Activated B cell treated with CpG ODN at 0.5 μM for 24 hours (primary cell): ENCODE measurements around the gene TNFAIP3. TPM values are rescaled to one million over a fixed set of nuclear protein-coding genes. Genes with fewer than 3 reads are reported as not detected.
A peak's percentile ranks its signal among the peaks of the same experiment; 100 is the strongest.

ENCODE experiments used
- ATAC-seq: fragments of 200-7000 bp; cut with Tn5 transposase; one replicate; pipeline ENCODE4 v1.10.0; 2021; ENCODE audit warnings: low read depth, mild to moderate bottlenecking, moderate library complexity
- CTCF ChIA-PET: fragments of 350-600 bp; sonication (Branson Sonifier 250); formaldehyde crosslinking; loops from one replicate; lab custom pipeline; 2021; ENCODE audit warnings: antibody characterized with exemption; lab: Charles Lee
- POLR2A ChIA-PET: fragments of 350-600 bp; sonication (Branson Sonifier 250); formaldehyde crosslinking; loops from one replicate; lab custom pipeline; 2021; ENCODE audit warnings: antibody characterized with exemption; lab: Charles Lee
- DNase-seq: peaks from one replicate; pipeline ENCODE4 v3.0.0; 2022
- H3K27ac Mint-ChIP-seq: one replicate; pipeline ENCODE4 v1.8.0; 2020; ENCODE audit warnings: mixed read lengths
- H3K27me3 Mint-ChIP-seq: one replicate; pipeline ENCODE4 v1.8.0; 2021; ENCODE audit warnings: mixed read lengths
- H3K36me3 Mint-ChIP-seq: one replicate; pipeline ENCODE4 v1.8.0; 2021; ENCODE audit warnings: low read depth, mixed read lengths
- H3K4me1 Mint-ChIP-seq: one replicate; pipeline ENCODE4 v1.8.0; 2021; ENCODE audit warnings: mixed read lengths
- H3K4me3 Mint-ChIP-seq: one replicate; pipeline ENCODE4 v1.8.0; 2020; ENCODE audit warnings: mild to moderate bottlenecking, mixed read lengths
- H3K9me3 Mint-ChIP-seq: one replicate; pipeline ENCODE4 v1.8.0; 2020; ENCODE audit warnings: mixed read lengths
- intact Hi-C: fragments of 100-400 bp; cut with micrococcal nuclease; formaldehyde crosslinking; loops from one replicate; pipeline ENCODE4 v1.15.1; 2024
- total RNA-seq: library from RNA; stranded (reverse); gene quantifications from 2 replicates; pipeline ENCODE4 v1.2.3, GENCODE V29; 2022
- TF ChIP-seq, protein P1 (sequence below): fragments of 200-600 bp; IDR thresholded peaks from one replicate; pipeline ENCODE4 v1.8.0; 2022; ENCODE audit warnings: antibody characterized with exemption, mild to moderate bottlenecking

The TNFAIP3 gene
- total RNA-seq, 1 donor from 2014 or later, result 226 TPM

DNA sequence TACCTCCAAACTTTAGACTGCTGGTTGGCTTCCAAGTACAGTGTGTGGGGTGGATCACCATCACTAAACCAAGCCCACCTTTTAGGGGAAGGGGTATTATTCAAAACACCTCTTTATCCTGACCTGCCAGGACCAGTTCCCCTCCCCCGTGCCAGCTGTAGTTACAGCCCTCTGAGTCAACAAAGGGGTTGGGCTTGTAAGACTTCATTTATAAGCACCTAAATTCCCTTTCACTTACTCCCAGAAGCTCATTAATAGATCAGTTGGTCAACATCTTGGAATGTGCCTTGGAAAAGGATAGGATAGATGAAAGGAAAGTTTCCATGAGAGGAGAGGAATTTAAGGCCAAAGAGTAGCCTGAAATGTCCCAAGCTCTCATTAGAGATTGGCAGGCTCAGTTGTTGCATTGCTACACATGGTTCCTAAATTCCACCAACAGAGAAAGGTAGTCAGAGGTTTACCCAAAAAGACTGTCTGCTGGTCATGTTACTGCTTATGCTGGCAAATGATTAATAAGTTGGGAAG, 59.2 kb downstream of the TNFAIP3 start:
- H3K4me3 Mint-ChIP-seq, result no peak overlapping the region
- H3K27me3 Mint-ChIP-seq, result no peaks in the 10 kb centered on the region
- POLR2A ChIA-PET, result interaction anchor here (1.4 to 3.5 kb wide), 6 partner anchors 13 to 59 kb away, joined by 5 to 36 read pairs (median 16); partner anchors contain the start of gene TNFAIP3
- peaks cover 57% of the 10 kb centered on the region for H3K4me1 Mint-ChIP-seq
- no peaks in the 10 kb centered on the region for H3K36me3 Mint-ChIP-seq
- ATAC-seq (no peak), DNase-seq (no peak)
- TF ChIP-seq, protein P1, sequence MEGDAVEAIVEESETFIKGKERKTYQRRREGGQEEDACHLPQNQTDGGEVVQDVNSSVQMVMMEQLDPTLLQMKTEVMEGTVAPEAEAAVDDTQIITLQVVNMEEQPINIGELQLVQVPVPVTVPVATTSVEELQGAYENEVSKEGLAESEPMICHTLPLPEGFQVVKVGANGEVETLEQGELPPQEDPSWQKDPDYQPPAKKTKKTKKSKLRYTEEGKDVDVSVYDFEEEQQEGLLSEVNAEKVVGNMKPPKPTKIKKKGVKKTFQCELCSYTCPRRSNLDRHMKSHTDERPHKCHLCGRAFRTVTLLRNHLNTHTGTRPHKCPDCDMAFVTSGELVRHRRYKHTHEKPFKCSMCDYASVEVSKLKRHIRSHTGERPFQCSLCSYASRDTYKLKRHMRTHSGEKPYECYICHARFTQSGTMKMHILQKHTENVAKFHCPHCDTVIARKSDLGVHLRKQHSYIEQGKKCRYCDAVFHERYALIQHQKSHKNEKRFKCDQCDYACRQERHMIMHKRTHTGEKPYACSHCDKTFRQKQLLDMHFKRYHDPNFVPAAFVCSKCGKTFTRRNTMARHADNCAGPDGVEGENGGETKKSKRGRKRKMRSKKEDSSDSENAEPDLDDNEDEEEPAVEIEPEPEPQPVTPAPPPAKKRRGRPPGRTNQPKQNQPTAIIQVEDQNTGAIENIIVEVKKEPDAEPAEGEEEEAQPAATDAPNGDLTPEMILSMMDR, result no peak
- H3K9me3 Mint-ChIP-seq, result no peaks in the 10 kb centered on the region
- H3K27ac Mint-ChIP-seq, result no peak overlapping the region
- CTCF ChIA-PET, result interaction anchor here (0.9 to 2.7 kb wide), 4 partner anchors 13 to 218 kb away, joined by 3 to 16 read pairs (median 5); partner anchors contain the start of gene TNFAIP3
- intact Hi-C loops, result loop anchor here (5.0 kb wide), 1 partner anchor 114 kb away; no protein-coding TSS in a partner anchor

DNA sequence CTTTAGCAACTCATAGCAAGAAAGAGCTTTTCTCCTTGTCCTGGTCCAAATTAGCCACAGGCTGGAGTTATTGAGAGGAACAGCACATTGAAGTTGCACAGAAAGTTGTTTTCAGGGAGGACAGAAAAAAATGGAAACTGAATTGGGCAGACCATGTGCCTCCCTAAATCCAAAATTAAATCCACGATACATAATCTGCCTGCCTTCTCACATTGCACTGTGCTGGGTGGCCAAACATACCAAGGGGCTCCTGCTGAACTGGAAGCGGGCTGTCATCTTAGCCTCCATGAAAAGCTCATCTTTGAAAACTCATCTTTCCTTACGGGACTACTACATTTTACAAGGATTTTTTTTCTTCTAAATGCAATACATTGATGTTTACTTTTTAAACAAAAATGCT, 59.9 kb downstream of the TNFAIP3 start:
- no peak for DNase-seq
- Mint-ChIP-seq H3K27me3 (no peaks in the 10 kb centered on the region), H3K4me1 (peaks cover 56% of the 10 kb centered on the region), H3K4me3 (no peak overlapping the region), H3K27ac (peak overlapping the region; percentile 85), H3K9me3 (no peaks in the 10 kb centered on the region), H3K36me3 (no peaks in the 10 kb centered on the region)
- ChIA-PET CTCF (interaction anchor here (0.7 to 2.7 kb wide), 6 partner anchors 18 to 219 kb away, joined by 3 to 16 read pairs (median 6); partner anchors contain the start of gene TNFAIP3), POLR2A (interaction anchor here (1.1 to 3.5 kb wide), 6 partner anchors 13 to 127 kb away, joined by 3 to 36 read pairs (median 16); partner anchors contain the start of gene TNFAIP3)
- no peak for ATAC-seq
- TF ChIP-seq, protein P1, result no peak
- intact Hi-C loops, result loop anchor here (1.0 to 5.0 kb wide), 5 partner anchors 23 to 620 kb away; no protein-coding TSS in a partner anchor

DNA sequence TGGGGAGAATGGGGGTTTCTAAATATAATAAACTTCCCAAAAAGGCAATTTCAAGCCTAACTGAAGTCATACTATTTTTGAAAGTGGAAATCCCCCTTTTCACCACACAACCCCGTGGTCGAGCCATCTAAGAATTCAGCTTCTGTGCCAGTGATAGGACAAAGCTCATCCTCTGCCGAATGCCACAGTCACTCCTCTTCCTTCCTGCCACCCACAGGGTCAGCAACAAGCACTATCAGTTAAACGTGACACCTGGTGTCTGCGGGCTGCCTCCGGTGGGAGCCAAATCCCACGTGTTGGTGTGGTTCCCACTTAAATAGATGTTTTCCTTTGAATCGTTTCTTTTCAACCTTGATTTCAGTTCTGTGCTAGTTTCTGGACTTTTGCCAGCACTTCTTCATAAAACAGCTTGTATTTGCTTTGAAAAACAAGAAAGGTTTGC, 60.7 kb downstream of the TNFAIP3 start:
- POLR2A ChIA-PET, result interaction anchor here (0.5 to 3.5 kb wide), 10 partner anchors 12 to 138 kb away, joined by 3 to 36 read pairs (median 4); partner anchors contain the start of gene TNFAIP3
- intact Hi-C loops, result loop anchor here (1.0 to 5.0 kb wide), 7 partner anchors 7 to 620 kb away; no protein-coding TSS in a partner anchor

DNA sequence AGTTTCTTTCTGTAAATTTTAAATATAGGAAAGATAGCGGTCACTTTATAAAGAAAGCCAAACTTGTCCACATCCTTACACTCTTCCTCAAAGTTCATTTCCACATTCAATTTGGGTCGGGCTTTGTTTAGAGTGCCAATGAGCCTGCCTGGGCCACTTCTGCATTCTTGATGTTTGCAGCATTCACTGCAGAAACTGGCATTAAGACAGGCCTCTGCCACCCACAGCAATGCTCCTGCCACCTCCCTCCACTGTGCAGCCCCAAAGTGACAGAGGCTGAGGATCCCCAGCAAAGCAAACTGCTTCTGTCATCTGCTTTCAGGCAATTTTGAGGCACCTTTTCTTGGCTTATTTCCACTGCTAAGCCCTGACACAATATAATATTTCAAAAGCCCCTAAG, 61.2 kb downstream of the TNFAIP3 start:
- DNase-seq, result no peak
- H3K4me3 Mint-ChIP-seq, result peak overlapping the region; percentile 48
- H3K36me3 Mint-ChIP-seq, result no peaks in the 10 kb centered on the region
- H3K27ac Mint-ChIP-seq, result peak overlapping the region; percentile 85
- peak; percentile 59 for ATAC-seq
- CTCF ChIA-PET, result interaction anchor here (0.5 to 2.7 kb wide), 5 partner anchors 10 to 129 kb away, joined by 3 to 16 read pairs (median 9); no protein-coding TSS in a partner anchor
- peaks cover 54% of the 10 kb centered on the region for H3K4me1 Mint-ChIP-seq
- H3K9me3 Mint-ChIP-seq, result no peaks in the 10 kb centered on the region
- intact Hi-C loops, result loop anchor here (1.0 to 5.0 kb wide), 3 partner anchors 8 to 116 kb away; no protein-coding TSS in a partner anchor
- no peaks in the 10 kb centered on the region for H3K27me3 Mint-ChIP-seq
- TF ChIP-seq, protein P1, result no peak
- POLR2A ChIA-PET, result interaction anchor here (0.6 to 3.5 kb wide), 7 partner anchors 12 to 139 kb away, joined by 3 to 36 read pairs (median 4); partner anchors contain the start of gene TNFAIP3

More for the DNA sequence above, 60.7 kb downstream of the TNFAIP3 start:
- Mint-ChIP-seq H3K27ac (peak overlapping the region; percentile 85), H3K4me3 (peak overlapping the region; percentile 48), H3K4me1 (peaks cover 57% of the 10 kb centered on the region), H3K27me3 (no peaks in the 10 kb centered on the region), H3K36me3 (no peaks in the 10 kb centered on the region), H3K9me3 (no peaks in the 10 kb centered on the region)
- DNase-seq, result peak; percentile 51
- peak; percentile 95 for ATAC-seq
- CTCF ChIA-PET, result interaction anchor here (0.5 to 2.7 kb wide), 6 partner anchors 10 to 220 kb away, joined by 3 to 16 read pairs (median 8); no protein-coding TSS in a partner anchor
- TF ChIP-seq, protein P1, result no peak
